Stimulated activated naive CD8-positive, alpha-beta T cell treated with anti-CD3 and anti-CD28 coated beads, Interleukin-15, Interleukin-2, amounts not matched to agents 100 ng/mL and 50 ng/mL, for 24 hours (primary cell): ENCODE data around the gene PAK1IP1.
"Not testable (repeated sequence)": the region's sequence is repeated elsewhere in the genome, so short reads cannot be mapped to it uniquely, and the experiment has no call there.

Experiments used
- H3K27ac Mint-ChIP-seq: one replicate; pipeline ENCODE4 v1.8.0; 2021; ENCODE audit warnings: mild to moderate bottlenecking, mixed read lengths
- H3K27me3 Mint-ChIP-seq: one replicate; pipeline ENCODE4 v1.8.0; 2021; ENCODE audit warnings: mixed read lengths
- H3K36me3 Mint-ChIP-seq: one replicate; pipeline ENCODE4 v1.8.0; 2021; ENCODE audit warnings: low read depth, mixed read lengths
- H3K4me1 Mint-ChIP-seq: one replicate; pipeline ENCODE4 v1.8.0; 2021; ENCODE audit warnings: low read depth, mixed read lengths
- H3K4me3 Mint-ChIP-seq: one replicate; pipeline ENCODE4 v1.8.0; 2021; ENCODE audit warnings: mild to moderate bottlenecking, mixed read lengths
- H3K9me3 Mint-ChIP-seq: one replicate; pipeline ENCODE4 v1.8.0; 2021; ENCODE audit warnings: mixed read lengths

The PAK1IP1 gene, protein sequence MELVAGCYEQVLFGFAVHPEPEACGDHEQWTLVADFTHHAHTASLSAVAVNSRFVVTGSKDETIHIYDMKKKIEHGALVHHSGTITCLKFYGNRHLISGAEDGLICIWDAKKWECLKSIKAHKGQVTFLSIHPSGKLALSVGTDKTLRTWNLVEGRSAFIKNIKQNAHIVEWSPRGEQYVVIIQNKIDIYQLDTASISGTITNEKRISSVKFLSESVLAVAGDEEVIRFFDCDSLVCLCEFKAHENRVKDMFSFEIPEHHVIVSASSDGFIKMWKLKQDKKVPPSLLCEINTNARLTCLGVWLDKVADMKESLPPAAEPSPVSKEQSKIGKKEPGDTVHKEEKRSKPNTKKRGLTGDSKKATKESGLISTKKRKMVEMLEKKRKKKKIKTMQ

DNA sequence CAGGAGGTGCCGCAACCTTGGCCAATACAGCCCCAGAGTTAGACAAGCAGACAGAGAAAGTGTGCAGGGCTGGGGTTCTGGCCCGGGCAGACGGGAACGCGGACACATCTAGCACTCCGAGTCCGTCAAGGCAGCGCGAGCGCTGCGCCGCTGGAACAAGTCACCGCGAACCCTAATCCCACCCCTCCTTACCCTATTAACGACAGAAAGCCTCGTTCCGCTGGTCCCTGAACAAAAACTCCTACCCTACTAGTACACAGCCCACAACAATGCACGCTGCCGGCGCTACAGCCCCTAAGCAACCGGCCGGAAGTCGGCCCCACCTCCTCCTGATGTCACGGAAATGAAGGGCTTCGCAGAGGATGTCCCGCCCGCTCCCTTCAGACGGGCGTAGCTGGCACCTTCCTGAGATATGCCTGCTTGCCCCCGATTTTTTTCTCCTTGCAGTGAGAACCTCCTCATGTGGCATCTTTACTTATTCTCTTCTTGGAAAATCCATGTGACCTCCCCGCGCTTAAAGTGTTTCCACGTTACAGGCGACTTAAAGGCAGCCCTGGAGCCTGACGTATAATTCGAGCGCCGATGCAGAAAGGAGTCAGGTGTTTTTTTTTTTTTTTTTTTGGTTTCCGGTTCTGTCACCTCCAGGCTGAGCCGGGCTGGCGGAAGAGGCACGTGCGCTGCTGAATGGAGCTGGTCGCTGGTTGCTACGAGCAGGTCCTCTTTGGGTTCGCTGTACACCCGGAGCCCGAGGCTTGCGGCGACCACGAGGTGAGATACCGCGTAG lies at the start of gene PAK1IP1, which contains the start of gene C6orf52:
Gene PAK1IP1, plus strand, starts transcription at position 671 of the 784 bp plus-strand sequence. Its CDS starts 14 bp downstream, at position 685.
Gene C6orf52, minus strand, starts transcription at position 315 of the 784 bp plus-strand sequence. CDS start 7,066 bp downstream, outside the sequence.
- peak within 1 kb of the TSS; percentile 100 for H3K27ac Mint-ChIP-seq
- H3K27me3 Mint-ChIP-seq, result no peaks in the 10 kb centered on the region
- peaks cover 45% of the 10 kb centered on the region for H3K36me3 Mint-ChIP-seq
- peaks cover 58% of the 10 kb centered on the region for H3K4me1 Mint-ChIP-seq
- peak within 1 kb of the TSS; percentile 92 for H3K4me3 Mint-ChIP-seq
- no peaks in the 10 kb centered on the region for H3K9me3 Mint-ChIP-seq

GRCh38 chr6:10655508-10656055 lies 39.2 kb upstream of the PAK1IP1 start:
- H3K27me3 Mint-ChIP-seq, result peaks cover 38% of the 10 kb centered on the region
- peak overlapping the region; percentile 33 for H3K4me3 Mint-ChIP-seq
- no peak overlapping the region for H3K27ac Mint-ChIP-seq
- H3K9me3 Mint-ChIP-seq, result no peaks in the 10 kb centered on the region
- H3K4me1 Mint-ChIP-seq, result peaks cover 18% of the 10 kb centered on the region
- H3K36me3 Mint-ChIP-seq, result no peaks in the 10 kb centered on the region

DNA sequence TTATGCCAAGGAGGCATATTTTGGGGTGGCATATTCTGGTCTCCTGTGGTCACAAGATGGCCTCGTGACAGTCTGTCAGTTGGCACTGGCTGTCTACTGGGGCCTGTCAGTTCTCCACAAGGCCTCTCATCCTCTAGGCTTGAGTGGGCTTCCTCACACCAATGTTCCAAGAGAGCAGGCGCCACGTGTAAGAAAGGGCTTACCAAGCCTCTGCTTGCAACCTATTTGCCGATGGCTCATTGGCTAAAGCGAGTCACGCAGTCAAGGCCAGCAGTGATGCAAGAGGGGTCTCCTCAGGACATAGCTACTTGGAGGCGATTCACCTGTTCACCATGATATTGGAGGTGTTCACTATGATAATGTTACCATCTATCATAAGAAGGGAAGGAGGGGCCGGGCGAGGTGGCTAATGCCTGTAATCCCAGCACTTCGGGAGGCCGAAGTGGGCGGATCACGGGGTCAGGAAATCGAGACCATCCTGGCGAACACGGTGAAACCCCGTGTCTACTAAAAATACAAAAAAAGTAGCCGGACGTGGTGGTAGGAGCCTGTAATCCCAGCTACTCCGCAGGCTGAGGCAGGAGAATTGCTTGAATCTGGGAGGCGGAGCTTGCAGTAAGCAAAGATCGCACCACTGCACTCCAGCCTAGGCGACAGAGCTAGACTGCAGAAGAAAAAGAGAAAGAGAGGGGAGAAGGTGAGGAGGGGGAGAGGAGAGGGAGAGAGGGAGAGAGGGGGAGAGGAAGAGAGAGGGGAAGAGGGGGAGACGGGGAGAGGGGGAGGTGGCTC lies 35.7 kb upstream of the PAK1IP1 start:
- Mint-ChIP-seq H3K4me1 (peaks cover 18% of the 10 kb centered on the region), H3K9me3 (no peaks in the 10 kb centered on the region), H3K36me3 (no peaks in the 10 kb centered on the region), H3K4me3 (no peak overlapping the region), H3K27ac (no peak overlapping the region), H3K27me3 (peaks cover 17% of the 10 kb centered on the region)

GRCh38 chr6:10659699-10660348 lies 34.9 kb upstream of the PAK1IP1 start:
- Mint-ChIP-seq H3K36me3 (no peaks in the 10 kb centered on the region), H3K27me3 (peaks cover 16% of the 10 kb centered on the region), H3K27ac (no peak overlapping the region), H3K4me3 (no peak overlapping the region), H3K4me1 (peaks cover 18% of the 10 kb centered on the region), H3K9me3 (no peaks in the 10 kb centered on the region)

- not testable (repeated sequence) for H3K36me3 Mint-ChIP-seq, H3K27ac Mint-ChIP-seq, H3K9me3 Mint-ChIP-seq, H3K4me3 Mint-ChIP-seq, H3K4me1 Mint-ChIP-seq
- H3K27me3 Mint-ChIP-seq, result peaks cover 11% of the 10 kb centered on the region
Observed at GRCh38 chr6:10660431-10661191, 34.2 kb upstream of the PAK1IP1 start.

DNA sequence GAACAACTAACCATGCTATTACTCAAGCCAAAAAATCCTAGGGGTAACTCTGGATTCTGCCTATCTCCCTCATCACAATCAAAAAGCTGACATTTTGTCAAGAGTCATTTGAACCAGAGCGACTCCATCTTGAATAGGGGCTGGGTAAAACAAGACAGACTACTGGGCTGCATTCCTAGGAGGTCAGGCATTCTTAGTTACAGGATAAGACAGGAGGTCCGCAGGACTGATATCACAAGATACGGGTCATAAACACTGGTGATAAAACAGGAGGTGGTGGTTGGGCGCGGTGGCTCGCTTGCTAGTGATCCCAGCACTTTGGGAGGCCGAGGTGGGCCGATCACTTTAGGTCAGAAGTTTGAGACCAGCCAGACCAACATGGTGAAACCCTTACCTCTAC lies 32.6 kb upstream of the PAK1IP1 start:
- H3K36me3 Mint-ChIP-seq, result no peaks in the 10 kb centered on the region
- H3K27ac Mint-ChIP-seq, result no peak overlapping the region
- H3K4me1 Mint-ChIP-seq, result peaks cover 6% of the 10 kb centered on the region
- no peak overlapping the region for H3K4me3 Mint-ChIP-seq
- peaks cover 8% of the 10 kb centered on the region for H3K9me3 Mint-ChIP-seq
- peaks cover 12% of the 10 kb centered on the region for H3K27me3 Mint-ChIP-seq

GRCh38 chr6:10662742-10663141 lies 32.0 kb upstream of the PAK1IP1 start:
- Mint-ChIP-seq H3K9me3 (peaks cover 8% of the 10 kb centered on the region), H3K4me3 (no peak overlapping the region), H3K27ac (no peak overlapping the region)

DNA sequence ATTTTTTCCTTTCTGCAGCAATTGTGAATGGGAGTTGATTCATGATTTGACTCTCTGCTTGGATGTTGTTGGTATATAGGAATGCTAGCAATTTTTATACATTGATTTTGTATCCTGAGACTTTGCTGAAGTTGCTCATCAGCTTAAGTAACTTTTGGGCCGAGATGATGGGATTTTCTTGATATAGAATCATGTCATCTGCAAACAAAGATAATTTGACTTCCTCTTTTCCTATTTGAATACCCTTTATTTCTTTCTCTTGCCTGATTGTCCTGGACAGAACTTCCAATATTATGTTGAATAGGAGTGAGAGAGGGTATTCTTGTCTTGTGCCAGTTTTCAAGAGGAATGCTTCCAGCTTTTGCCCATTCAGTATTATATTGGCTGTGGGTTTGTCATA lies 29.2 kb upstream of the PAK1IP1 start:
- not testable (repeated sequence) for H3K36me3 Mint-ChIP-seq, H3K9me3 Mint-ChIP-seq, H3K27ac Mint-ChIP-seq, H3K4me3 Mint-ChIP-seq
- Mint-ChIP-seq H3K27me3 (peaks cover 18% of the 10 kb centered on the region), H3K4me1 (peaks cover 13% of the 10 kb centered on the region)

More at GRCh38 chr6:10662742-10663141, 32.0 kb upstream of the PAK1IP1 start:
- peaks cover 11% of the 10 kb centered on the region for H3K4me1 Mint-ChIP-seq
- no peaks in the 10 kb centered on the region for H3K36me3 Mint-ChIP-seq
- H3K27me3 Mint-ChIP-seq, result peaks cover 16% of the 10 kb centered on the region

GRCh38 chr6:10668126-10668917 lies 26.4 kb upstream of the PAK1IP1 start:
- no peaks in the 10 kb centered on the region for H3K36me3 Mint-ChIP-seq
- no peak overlapping the region for H3K4me3 Mint-ChIP-seq
- H3K27me3 Mint-ChIP-seq, result peaks cover 18% of the 10 kb centered on the region
- H3K4me1 Mint-ChIP-seq, result peaks cover 13% of the 10 kb centered on the region
- peak overlapping the region; percentile 69 for H3K27ac Mint-ChIP-seq
- H3K9me3 Mint-ChIP-seq, result peaks cover 8% of the 10 kb centered on the region

DNA sequence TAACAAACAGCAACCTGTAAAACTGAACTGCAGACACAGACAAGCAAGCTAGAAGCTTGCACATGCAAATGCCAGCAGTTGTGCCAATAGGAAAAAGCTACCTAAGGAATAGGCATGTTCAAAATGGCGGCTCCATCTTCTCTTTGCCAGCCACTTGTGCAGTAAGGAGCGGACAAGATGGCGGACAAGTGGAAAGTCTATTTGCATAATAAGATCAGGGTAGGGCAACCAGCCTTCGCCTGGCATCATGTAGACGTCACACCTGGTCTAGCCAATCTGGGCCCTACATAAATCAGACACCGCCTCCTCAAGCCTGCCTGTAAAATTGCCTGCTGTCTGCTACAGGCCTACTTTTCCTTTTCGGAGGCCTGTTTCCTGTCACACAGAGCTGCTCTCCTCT lies 18.4 kb upstream of the PAK1IP1 start:
- Mint-ChIP-seq H3K27me3 (no peaks in the 10 kb centered on the region), H3K36me3 (no peaks in the 10 kb centered on the region), H3K9me3 (no peaks in the 10 kb centered on the region), H3K4me3 (no peak overlapping the region), H3K4me1 (no peaks in the 10 kb centered on the region), H3K27ac (no peak overlapping the region)

- no peak overlapping the region for H3K27ac Mint-ChIP-seq
- H3K27me3 Mint-ChIP-seq, result no peaks in the 10 kb centered on the region
- no peaks in the 10 kb centered on the region for H3K9me3 Mint-ChIP-seq
- peaks cover 15% of the 10 kb centered on the region for H3K4me1 Mint-ChIP-seq
- no peaks in the 10 kb centered on the region for H3K36me3 Mint-ChIP-seq
- H3K4me3 Mint-ChIP-seq, result no peak overlapping the region
Observed at GRCh38 chr6:10678456-10678855, 16.3 kb upstream of the PAK1IP1 start.

GRCh38 chr6:10681795-10682194 lies 13.0 kb upstream of the PAK1IP1 start:
- peaks cover 42% of the 10 kb centered on the region for H3K4me1 Mint-ChIP-seq
- no peaks in the 10 kb centered on the region for H3K36me3 Mint-ChIP-seq
- peaks cover 3% of the 10 kb centered on the region for H3K27me3 Mint-ChIP-seq
- H3K4me3 Mint-ChIP-seq, result no peak overlapping the region
- H3K27ac Mint-ChIP-seq, result peak overlapping the region; percentile 5
- H3K9me3 Mint-ChIP-seq, result no peaks in the 10 kb centered on the region
